Adrenal gland (tissue), 5 donors: ENCODE results near the gene THEM5.

Experiments used
- CTCF ChIP-seq, 6 experiments: fragments of 450-650 bp in 4 of 6; fragments of 200-600 bp in 2 of 6; sonication (generic) in 1 of 6; IDR thresholded peaks; 1 replicate in 5 of 6; 2 replicates in 1 of 6; pipeline versions ENCODE4 v1.5.1 to v1.8.0; 2016 to 2021; ENCODE audit warnings: antibody characterized with exemption in 6 of 6, mild to moderate bottlenecking in 2 of 6, moderate library complexity in 1 of 6
- POLR2A ChIP-seq, 2 donors: fragments of 450-650 bp; IDR thresholded peaks; one replicate each; pipeline ENCODE4 v1.6.1; 2017; ENCODE audit warnings: antibody characterized with exemption in 2 of 2, mild to moderate bottlenecking in 2 of 2, moderate library complexity in 1 of 2
- donor health status: DM: no; HTN: no; CAD: no.

DNA sequence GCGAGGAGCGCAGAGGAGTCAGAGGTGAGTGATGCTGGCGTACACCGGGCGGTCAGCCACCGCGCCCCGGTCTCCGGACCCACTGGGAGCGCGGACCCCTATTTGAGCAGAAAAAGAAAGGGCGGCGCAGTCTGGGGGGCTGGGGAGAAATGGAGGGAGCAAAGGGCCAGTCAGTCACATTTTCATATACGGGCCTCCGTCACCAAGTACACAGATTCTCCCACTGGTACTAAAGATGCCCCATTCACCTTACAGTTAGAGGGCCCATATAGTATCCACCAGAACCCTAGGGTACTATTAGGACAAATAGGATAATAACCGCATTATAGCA lies 14.5 kb downstream of the THEM5 start:
- TF ChIP-seq CTCF (IDR thresholded peaks at IDR 0.05) (no peak), POLR2A (IDR thresholded peaks at IDR 0.05) (no peak)
